Activated CD8-positive, alpha-beta T cell treated with anti-CD3 and anti-CD28 coated beads, Interleukin-2, amount 10 ng/mL, durations not matched to agents 7 days and 5 days (primary cell): ENCODE results near the gene ATP2A3. TPM values are rescaled to one million over a fixed set of nuclear protein-coding genes. Genes with fewer than 3 reads are reported as not detected.
A peak's percentile ranks its signal among the peaks of the same experiment; 100 is the strongest.

Experiments
- ATAC-seq: fragments of 150-1000 bp; cut with Tn5 transposase; one replicate; pipeline ENCODE4 v1.10.0; 2021; ENCODE audit warnings: moderate library complexity
- CTCF ChIA-PET: fragments of 350-600 bp; sonication (Branson Sonifier 250); formaldehyde crosslinking; loops from one replicate; lab custom pipeline; 2021; ENCODE audit warnings: antibody characterized with exemption; lab: Charles Lee
- POLR2A ChIA-PET: fragments of 350-600 bp; sonication (Branson Sonifier 250); formaldehyde crosslinking; loops from one replicate; lab custom pipeline; 2021; ENCODE audit warnings: antibody characterized with exemption; lab: Charles Lee
- DNase-seq: peaks from one replicate; pipeline ENCODE4 v3.0.0-alpha.2; 2020
- H3K27ac Mint-ChIP-seq: one replicate; pipeline ENCODE4 v1.8.0; 2021; ENCODE audit warnings: mild to moderate bottlenecking, mixed read lengths
- H3K27me3 Mint-ChIP-seq: one replicate; pipeline ENCODE4 v1.8.0; 2021; ENCODE audit warnings: low read depth, mixed read lengths
- H3K36me3 Mint-ChIP-seq: one replicate; pipeline ENCODE4 v1.8.0; 2021; ENCODE audit warnings: low read depth, mixed read lengths
- H3K4me1 Mint-ChIP-seq: one replicate; pipeline ENCODE4 v1.8.0; 2021; ENCODE audit warnings: low read depth, mixed read lengths
- H3K4me3 Mint-ChIP-seq: one replicate; pipeline ENCODE4 v1.8.0; 2021; ENCODE audit warnings: mild to moderate bottlenecking, mixed read lengths
- H3K9me3 Mint-ChIP-seq: one replicate; pipeline ENCODE4 v1.8.0; 2022; ENCODE audit warnings: mixed read lengths; ENCODE audit not compliant: insufficient read depth
- total RNA-seq, 2 experiments: library from RNA; stranded (reverse); gene quantifications; one replicate each; pipeline ENCODE4 v1.2.3, GENCODE V29; 2021

The ATP2A3 gene
- total RNA-seq, 2 experiments from 2014 or later: 341 to 354 TPM

- H3K36me3 Mint-ChIP-seq: peaks cover 68% of the 10 kb centered on the region
- CTCF ChIA-PET: interaction anchor here (1.5 kb wide), 1 partner anchor 29 kb away, joined by 3 read pairs; no protein-coding TSS in a partner anchor
These were observed 28.3 kb downstream of the ATP2A3 start for GRCh38 chr17:3935825-3936355.

GRCh38 chr17:3935140-3935542, 29.1 kb downstream of the ATP2A3 start:
- DNase-seq (peak; percentile 47), ATAC-seq (no peak)
- no peak overlapping the region for H3K27ac Mint-ChIP-seq
- ChIA-PET POLR2A (interaction anchor here (1.2 kb wide), 1 partner anchor 19 kb away, joined by 3 read pairs; the partner anchor contains the start of gene P2RX1), CTCF (interaction anchor here (1.0 to 1.5 kb wide), 4 partner anchors 22 to 70 kb away, joined by 3 to 6 read pairs (median 4); no protein-coding TSS in a partner anchor)
- peaks cover 71% of the 10 kb centered on the region for H3K36me3 Mint-ChIP-seq
- H3K4me3 Mint-ChIP-seq: no peak overlapping the region
- H3K4me1 Mint-ChIP-seq: no peaks in the 10 kb centered on the region
- H3K9me3 Mint-ChIP-seq: no peaks in the 10 kb centered on the region
- no peaks in the 10 kb centered on the region for H3K27me3 Mint-ChIP-seq

More at GRCh38 chr17:3935825-3936355, 28.3 kb downstream of the ATP2A3 start:
- no peak for ATAC-seq
- Mint-ChIP-seq H3K4me1 (no peaks in the 10 kb centered on the region), H3K27me3 (no peaks in the 10 kb centered on the region), H3K9me3 (no peaks in the 10 kb centered on the region), H3K4me3 (no peak overlapping the region), H3K27ac (no peak overlapping the region)
- POLR2A ChIA-PET: interaction anchor here (0.9 kb wide), 1 partner anchor 25 kb away, joined by 3 read pairs; no protein-coding TSS in a partner anchor
- no peak for DNase-seq

- ATAC-seq (no peak), DNase-seq (no peak)
- Mint-ChIP-seq H3K36me3 (peaks cover 57% of the 10 kb centered on the region), H3K4me1 (no peaks in the 10 kb centered on the region), H3K4me3 (no peak overlapping the region), H3K9me3 (no peaks in the 10 kb centered on the region), H3K27me3 (no peaks in the 10 kb centered on the region), H3K27ac (no peak overlapping the region)
- POLR2A ChIA-PET: no interaction called here
- CTCF ChIA-PET: no interaction called here
These were observed 34.5 kb downstream of the ATP2A3 start for GRCh38 chr17:3929764-3930163.

- Mint-ChIP-seq H3K27me3 (no peaks in the 10 kb centered on the region), H3K9me3 (no peaks in the 10 kb centered on the region), H3K27ac (no peak overlapping the region), H3K4me1 (no peaks in the 10 kb centered on the region), H3K36me3 (peaks cover 56% of the 10 kb centered on the region), H3K4me3 (no peak overlapping the region)
- ChIA-PET CTCF (no interaction called here), POLR2A (no interaction called here)
- ATAC-seq (peak; percentile 22), DNase-seq (no peak)
These were observed 35.1 kb downstream of the ATP2A3 start for GRCh38 chr17:3929181-3929580.

- Mint-ChIP-seq H3K27ac (no peak overlapping the region), H3K9me3 (no peaks in the 10 kb centered on the region), H3K4me1 (no peaks in the 10 kb centered on the region), H3K36me3 (peaks cover 54% of the 10 kb centered on the region), H3K4me3 (no peak overlapping the region), H3K27me3 (no peaks in the 10 kb centered on the region)
- POLR2A ChIA-PET: no interaction called here
- CTCF ChIA-PET: no interaction called here
- DNase-seq: no peak
- no peak for ATAC-seq
These were observed 35.8 kb downstream of the ATP2A3 start for GRCh38 chr17:3928406-3928805.

GRCh38 chr17:3927628-3928340, 36.5 kb downstream of the ATP2A3 start:
- ATAC-seq (no peak), DNase-seq (no peak)
- Mint-ChIP-seq H3K9me3 (no peaks in the 10 kb centered on the region), H3K27ac (no peak overlapping the region), H3K27me3 (no peaks in the 10 kb centered on the region), H3K4me3 (no peak overlapping the region), H3K4me1 (no peaks in the 10 kb centered on the region), H3K36me3 (peaks cover 52% of the 10 kb centered on the region)
- CTCF ChIA-PET: interaction anchor here (0.7 kb wide), 1 partner anchor 13 kb away, joined by 5 read pairs; no protein-coding TSS in a partner anchor
- POLR2A ChIA-PET: no interaction called here

GRCh38 chr17:3926860-3927627, 37.2 kb downstream of the ATP2A3 start:
- Mint-ChIP-seq H3K4me1 (no peaks in the 10 kb centered on the region), H3K27ac (peak overlapping the region; percentile 29), H3K27me3 (no peaks in the 10 kb centered on the region), H3K36me3 (peaks cover 49% of the 10 kb centered on the region), H3K4me3 (no peak overlapping the region), H3K9me3 (no peaks in the 10 kb centered on the region)
- CTCF ChIA-PET: interaction anchor here (0.7 kb wide), 1 partner anchor 13 kb away, joined by 5 read pairs; no protein-coding TSS in a partner anchor
- ATAC-seq: no peak
- POLR2A ChIA-PET: no interaction called here
- DNase-seq: no peak

- Mint-ChIP-seq H3K4me1 (no peaks in the 10 kb centered on the region), H3K36me3 (peaks cover 41% of the 10 kb centered on the region), H3K27ac (peak overlapping the region; percentile 4), H3K9me3 (no peaks in the 10 kb centered on the region), H3K4me3 (no peak overlapping the region), H3K27me3 (no peaks in the 10 kb centered on the region)
- POLR2A ChIA-PET: no interaction called here
- DNase-seq: no peak
- ATAC-seq: no peak
- CTCF ChIA-PET: no interaction called here
These were observed 38.4 kb downstream of the ATP2A3 start for GRCh38 chr17:3925684-3926485.

GRCh38 chr17:3924512-3925350, 39.5 kb downstream of the ATP2A3 start:
- Mint-ChIP-seq H3K27me3 (no peaks in the 10 kb centered on the region), H3K27ac (no peak overlapping the region), H3K4me3 (no peak overlapping the region), H3K4me1 (no peaks in the 10 kb centered on the region), H3K9me3 (no peaks in the 10 kb centered on the region), H3K36me3 (peaks cover 33% of the 10 kb centered on the region)
- CTCF ChIA-PET: interaction anchor here (1.4 kb wide), 1 partner anchor 11 kb away, joined by 6 read pairs; no protein-coding TSS in a partner anchor
- no peak for DNase-seq
- no peak for ATAC-seq
- POLR2A ChIA-PET: no interaction called here

- ChIA-PET CTCF (interaction anchor here (1.3 to 1.4 kb wide), 2 partner anchors 10 kb away, joined by 6 read pairs; no protein-coding TSS in a partner anchor), POLR2A (no interaction called here)
- DNase-seq: no peak
- H3K36me3 Mint-ChIP-seq: peaks cover 29% of the 10 kb centered on the region
- H3K9me3 Mint-ChIP-seq: no peaks in the 10 kb centered on the region
- no peak for ATAC-seq
- no peak overlapping the region for H3K4me3 Mint-ChIP-seq
- no peak overlapping the region for H3K27ac Mint-ChIP-seq
- no peaks in the 10 kb centered on the region for H3K27me3 Mint-ChIP-seq
- H3K4me1 Mint-ChIP-seq: peaks cover 1% of the 10 kb centered on the region
These were observed 40.6 kb downstream of the ATP2A3 start for GRCh38 chr17:3923466-3924190.
